HL-60/S4 treated with retinoic acid at 250 ng/mL for 4 days and 3 days (cell line): ENCODE data around the gene TAF8.

ENCODE experiments used
- in situ Hi-C: fragments of 300-500 bp; cut with MboI; formaldehyde crosslinking; loops from 2 replicates; pipeline ENCODE4 v1.7.0; 2022; ENCODE audit warnings: low sequenced_read_pairs

TAF8 gene

DNA sequence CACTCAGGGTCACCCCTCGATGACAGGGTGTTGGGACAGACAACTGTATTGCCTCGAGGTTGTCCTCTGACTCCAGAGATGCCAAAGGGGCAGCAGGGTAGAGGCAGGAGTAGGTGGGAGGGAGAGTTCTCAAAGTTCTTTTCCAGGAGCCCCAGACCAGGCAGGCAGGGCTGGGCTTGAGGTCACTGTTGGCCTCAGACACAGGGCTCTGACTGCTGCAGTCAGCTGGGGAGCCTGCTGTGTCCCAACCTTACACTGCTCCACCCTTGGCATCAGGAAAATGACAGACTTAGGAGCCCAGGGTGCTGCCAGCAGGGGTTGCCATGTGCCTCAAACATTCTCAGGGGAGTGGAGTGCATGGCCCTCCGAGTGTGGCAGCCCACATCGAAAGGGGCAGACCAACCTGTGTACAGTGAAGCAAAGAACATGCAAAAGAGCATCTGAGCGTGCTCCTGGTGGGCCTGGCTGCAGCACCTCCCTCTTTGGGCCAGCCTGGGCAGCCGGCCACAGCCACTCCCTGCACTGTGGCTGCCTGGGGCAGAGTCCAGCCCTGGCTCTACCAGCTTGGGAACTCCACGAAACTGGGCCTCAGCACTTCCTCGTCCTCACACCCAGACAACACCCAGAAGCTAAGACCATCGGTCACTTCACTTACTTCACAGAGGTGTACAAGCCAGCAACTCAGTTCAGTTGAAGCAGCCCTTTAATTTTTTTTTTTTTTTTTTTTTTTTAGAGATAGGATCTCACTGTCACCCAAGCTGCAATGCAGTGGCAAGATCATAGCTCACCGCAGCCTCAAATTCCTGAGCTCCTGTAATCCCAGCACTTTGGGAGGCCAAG lies 68.1 kb downstream of the TAF8 start:
- in situ Hi-C loops: no loop called here

DNA sequence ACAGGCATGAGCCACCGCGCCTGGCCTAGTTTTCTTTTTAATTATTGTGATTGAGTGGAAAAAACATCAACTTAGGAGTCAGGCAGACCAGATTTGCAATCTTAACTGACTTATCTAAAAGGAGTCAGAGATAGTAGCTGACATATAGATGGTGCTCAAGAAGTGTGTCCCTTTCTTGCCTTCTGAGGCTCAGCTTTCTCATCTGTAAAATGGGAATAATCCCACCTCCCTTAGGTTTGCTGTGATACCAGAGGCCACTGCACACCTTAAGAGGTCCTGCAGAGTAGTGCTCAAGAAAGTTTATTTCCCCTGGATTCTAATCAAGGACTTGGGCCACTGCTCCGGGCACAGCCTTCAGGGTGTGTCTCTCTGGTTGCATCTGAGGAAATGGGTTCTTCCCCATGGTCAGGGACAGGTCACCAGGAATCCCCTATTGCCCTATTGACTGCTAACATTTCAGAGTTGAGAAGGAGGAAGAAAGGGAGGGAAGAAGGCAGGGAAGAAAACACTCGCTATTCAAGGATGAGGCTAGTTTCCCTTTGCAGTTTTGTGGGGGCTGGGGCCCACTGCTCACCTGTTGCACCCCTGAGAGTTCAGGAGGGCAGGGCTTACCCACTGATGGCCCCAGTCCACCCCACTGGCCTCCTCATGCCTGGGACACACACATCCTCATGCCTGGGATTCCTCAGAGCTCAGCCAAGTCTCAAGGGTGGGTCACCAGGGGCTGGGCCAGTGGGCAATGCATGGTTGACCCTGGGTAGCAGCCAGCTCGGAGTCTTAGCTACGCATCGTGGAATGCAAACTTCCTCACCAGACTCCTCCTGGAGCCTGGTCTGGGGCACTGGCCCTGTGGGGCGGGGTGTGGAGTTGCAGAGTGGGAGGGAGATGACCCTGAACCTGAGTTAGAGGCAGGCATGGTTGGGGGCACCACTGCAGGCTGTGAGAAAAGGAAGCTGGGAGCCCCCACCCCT lies 70.9 kb downstream of the TAF8 start:
- in situ Hi-C loops: no loop called here

DNA sequence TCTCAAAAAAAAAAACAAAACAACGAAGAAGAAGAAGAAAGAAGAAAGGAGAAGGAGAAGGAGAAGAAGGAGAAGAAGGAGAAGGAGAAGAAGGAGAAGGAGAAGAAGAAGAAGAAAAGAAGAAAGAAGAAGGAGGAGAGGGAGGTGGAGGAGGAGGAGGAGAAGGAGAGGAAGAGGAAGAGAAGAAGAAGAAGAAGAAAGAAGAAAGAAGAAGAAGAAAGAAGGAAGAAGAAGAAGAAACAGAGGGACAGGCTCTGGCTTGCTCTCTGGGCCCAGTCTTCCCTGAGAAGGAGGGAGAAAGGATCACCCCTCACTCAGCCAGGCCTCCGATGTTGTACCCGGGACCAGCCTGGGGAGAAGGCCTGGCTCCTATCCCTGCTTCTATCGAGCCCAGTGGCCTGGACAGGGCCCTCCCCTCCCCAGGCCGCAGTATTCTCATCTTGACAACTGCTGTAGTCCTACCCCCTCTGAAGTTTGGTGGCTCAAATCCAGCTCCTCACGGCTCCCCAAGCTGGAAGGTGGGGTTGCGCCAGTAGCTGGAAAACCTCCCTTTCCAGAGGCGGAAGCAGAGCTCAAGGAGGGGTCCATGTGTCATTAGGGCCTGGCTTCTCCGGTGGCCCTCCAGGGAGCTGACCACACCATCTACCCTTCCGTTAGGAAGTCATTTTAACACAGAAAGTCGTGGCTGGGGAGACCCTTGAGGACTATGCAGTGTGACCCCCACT lies 73.2 kb downstream of the TAF8 start:
- in situ Hi-C loops: no loop called here

DNA sequence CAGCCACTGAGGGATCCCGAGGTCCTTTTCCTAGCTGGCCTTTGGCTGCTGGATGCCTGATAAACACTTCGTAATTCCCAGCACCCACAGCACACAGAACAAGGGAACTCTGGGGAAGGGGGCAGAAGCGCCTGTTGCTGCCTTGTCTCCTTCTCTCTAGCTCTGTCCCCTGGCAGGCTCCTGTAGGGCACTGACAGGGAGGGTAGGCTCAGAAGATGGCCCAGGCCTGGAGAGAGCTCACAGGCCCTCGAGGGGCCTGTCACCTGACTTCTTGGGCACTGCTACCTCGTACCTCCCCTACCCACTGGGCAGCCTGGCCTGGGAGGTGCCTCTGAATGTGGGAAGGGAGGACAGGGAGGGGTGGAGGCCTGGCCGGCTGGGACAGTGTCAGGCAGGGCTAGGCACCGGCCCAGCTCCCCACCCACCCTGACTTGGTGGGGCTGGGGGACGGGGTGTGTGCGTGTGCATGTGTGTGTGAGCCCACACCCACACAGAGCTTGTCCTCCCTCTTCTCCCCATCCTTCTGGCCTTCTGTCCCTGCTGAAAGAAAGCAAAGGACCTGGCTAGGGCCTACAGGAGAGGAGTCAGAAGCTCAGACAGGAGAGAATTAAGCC lies 74.0 kb downstream of the TAF8 start:
- in situ Hi-C loops: no loop called here

DNA sequence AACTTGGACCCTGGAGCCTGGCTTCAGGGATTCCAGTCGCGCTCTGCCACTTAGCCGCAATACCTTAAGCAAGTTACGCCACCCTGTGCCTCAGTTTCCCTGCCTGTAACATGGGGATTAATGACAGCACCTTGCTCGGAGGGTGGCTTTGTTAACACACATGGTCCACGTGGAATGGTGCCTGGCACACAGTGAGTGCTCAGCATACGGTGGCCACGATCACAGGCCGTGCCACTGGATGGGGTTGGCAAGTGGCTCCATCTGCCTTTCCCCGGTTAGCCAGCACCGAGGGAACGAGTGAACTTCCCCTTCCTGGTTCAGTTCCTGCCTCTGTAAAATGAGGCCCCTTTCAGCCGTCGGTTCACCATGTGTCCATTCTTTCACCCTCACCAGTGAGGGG lies 74.9 kb downstream of the TAF8 start:
- in situ Hi-C loops: no loop called here

DNA sequence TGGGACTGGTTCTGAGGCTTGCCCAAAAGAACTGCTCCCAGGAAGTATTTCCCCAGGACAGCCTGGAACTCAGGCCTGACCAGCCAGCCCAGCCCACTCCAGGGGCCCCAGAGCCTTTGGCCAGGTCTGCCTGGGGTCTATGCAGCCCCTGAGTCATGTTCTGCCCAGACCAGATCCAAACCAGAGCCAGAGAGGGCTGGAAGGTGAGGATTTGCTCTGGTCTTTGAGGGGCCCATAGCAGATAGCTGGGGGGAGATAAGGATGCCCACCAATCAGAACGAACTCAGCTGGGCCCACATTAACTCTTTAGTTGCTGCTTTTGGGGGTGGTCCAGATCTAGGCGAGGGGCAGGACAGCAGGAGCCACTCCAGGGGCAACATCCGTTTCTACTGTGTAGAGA lies 75.3 kb downstream of the TAF8 start:
- in situ Hi-C loops: no loop called here

DNA sequence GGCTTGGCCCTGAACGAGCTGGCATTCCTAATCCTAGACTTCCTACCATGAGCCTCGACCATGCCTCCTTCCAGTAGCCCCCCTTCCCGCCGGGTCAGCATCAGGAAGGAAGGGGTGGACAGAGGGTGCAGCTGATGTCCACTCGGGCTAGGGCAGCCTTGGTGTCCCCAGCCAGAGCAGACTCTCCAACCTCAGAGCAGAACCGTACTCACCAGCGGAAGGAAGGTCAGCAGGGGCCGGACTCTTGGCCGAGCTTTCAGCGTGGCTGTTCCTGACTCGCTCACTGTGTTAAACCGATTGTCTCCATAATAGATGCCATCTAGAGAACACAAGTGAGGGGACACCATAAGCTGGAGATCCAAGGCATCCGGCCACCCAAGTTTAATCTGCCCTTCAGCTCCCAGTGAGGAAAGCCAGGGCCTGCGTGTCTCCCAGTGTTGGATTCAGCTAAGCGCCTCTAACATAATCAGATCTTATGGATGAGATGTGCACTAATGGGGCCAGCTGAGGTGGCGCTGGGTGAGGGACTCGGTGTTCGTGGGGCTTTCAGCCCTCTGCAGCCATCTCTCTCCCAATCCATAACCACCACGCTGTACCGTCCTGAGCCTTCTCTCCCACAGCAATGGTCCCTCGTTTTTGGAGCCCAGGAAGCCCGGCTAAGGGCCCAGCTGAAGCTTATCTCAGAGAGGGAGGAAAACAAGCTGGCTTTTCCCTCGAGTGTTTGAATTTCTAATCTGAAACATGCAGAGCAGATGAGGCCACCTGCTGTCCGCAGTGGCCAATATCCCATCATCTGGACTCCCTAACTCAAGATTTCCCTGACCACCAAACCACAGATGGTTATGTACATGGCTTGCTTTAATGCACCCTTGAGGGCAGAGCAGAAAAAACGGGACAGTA lies 78.4 kb downstream of the TAF8 start:
- in situ Hi-C loops: no loop called here

DNA sequence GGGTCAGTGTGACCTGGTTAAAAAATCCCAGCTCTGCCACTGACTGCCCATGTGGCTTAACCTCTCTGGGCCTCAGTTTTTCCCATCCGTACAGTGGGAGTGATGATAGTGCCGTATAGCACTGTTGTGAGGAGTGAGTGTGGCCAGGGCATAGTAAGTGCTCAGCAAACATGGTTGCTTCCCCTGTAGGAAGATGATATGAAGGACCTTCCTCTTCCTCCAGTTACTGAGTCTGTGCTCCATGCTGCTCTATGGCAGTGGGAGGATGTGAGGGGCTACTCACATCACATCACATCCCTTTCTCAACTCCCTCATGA lies 79.0 kb downstream of the TAF8 start:
- in situ Hi-C loops: no loop called here

DNA sequence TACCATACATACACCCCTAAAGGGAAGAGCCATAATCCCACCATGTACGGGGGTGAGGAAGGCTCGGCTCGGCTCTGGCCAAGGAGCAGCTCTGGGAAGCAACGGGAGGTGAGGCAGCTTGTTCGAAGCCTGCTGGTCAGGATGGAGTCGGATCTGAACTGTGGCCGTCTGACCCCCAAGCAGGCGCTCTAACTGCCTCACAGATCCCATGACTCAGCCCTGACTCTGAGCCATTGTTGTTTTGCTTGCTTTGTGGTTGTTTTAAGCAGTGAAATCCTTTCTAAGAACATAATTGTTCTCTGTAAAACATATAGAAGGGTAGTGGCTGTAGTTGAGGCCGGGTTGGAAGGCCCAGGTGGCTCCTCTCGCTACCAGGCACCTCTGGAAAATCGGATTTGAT lies 81.2 kb downstream of the TAF8 start:
- in situ Hi-C loops: no loop called here

DNA sequence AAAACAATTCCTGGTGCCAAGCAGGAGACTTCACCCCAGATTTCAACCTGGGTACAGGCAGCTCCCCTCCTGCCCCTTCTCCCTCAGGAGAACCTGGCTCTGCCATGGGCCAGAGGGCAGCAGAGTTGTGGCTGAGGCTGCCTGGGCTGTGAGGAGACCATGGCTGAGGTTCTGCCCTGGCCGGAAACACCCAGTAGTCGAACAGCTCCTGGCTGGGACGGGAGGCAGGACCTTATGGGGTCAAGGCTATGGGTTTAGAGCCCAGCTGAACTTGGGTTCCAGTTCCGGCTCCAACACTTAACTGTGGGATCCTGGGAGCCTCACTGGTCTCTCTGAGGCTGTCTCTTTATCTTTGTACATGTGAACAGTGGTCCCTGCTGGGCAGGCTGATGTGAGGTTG lies 83.6 kb downstream of the TAF8 start:
- in situ Hi-C loops: no loop called here

DNA sequence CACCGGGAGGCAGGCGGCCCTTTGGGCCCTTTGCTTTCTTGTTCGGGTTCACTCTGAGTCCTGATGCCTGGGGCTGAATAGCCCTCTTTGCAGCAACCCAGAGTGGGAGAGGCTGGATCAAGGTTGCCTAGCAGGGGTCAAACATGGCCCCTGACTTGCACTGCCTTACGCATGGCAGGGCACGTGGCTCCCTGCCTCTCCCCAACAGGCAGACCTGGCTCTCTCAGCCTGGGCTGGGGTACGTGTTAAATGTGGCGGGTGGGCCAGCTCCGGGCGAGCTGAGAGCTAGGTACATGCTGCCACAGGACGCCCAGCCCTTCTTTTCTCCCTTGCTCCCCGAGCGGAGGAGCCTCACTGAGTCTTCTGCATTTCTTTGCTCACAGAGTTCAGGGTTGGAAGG lies 84.8 kb downstream of the TAF8 start:
- in situ Hi-C loops: no loop called here

DNA sequence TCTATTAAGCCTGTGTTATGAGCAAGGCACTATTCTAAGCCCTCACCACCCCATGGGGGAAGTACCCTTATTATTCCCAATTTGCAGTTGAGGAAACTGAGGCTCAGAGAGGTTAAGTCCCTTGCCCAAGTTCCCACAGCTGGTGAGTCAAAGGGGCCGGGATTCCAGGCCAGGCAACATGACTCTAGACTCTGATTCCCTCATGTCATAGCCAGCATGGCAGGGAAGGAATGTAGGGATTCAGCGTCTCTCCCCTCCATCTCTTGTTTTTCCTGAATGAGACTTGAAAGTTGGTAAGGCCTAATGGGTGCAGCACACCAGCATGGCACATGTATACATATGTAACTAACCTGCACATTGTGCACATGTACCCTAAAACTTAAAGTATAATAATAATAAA lies 85.4 kb downstream of the TAF8 start:
- in situ Hi-C loops: no loop called here

DNA sequence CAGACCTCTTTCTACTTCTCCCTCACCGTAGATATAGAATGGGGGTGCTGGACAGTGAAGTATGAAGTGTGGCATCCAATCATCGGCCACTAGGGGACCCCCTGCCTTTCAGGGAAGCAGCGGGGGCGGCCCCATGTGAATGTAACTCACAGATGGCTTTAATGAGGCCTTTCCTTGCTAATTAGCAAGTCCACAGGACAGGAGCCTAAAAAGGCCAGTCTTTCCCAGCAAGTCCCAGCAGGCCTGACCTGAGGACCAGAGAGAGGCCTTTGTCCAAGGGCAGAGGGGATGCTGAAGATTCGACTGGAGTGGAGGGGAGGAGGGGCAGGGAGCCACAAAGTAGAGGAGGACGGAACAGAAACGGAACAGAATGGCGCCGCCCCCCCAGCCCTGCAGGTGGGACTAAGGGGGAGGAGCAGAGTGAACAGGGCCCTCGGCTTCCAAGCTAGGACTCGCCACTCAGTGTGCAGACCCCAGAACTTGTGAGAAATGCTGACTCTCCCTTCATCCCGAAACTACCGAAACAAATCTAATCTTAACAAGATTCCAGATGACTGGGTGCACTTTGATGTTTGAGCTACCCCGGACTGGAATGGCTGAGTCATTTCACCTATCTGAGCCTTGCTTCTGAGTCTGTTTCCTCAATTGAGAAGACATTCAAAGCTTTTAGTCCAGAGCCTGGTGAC lies 86.3 kb downstream of the TAF8 start:
- in situ Hi-C loops: no loop called here
